Measurements from ENCODE around the gene TCOF1. TPM values are rescaled to one million over a fixed set of nuclear protein-coding genes. Genes with fewer than 3 reads are reported as not detected.

The TCOF1 gene
- total RNA-seq, 4 donors from 2014 or later, result 32.1 to 54.2 (median 33.1) TPM

DNA sequence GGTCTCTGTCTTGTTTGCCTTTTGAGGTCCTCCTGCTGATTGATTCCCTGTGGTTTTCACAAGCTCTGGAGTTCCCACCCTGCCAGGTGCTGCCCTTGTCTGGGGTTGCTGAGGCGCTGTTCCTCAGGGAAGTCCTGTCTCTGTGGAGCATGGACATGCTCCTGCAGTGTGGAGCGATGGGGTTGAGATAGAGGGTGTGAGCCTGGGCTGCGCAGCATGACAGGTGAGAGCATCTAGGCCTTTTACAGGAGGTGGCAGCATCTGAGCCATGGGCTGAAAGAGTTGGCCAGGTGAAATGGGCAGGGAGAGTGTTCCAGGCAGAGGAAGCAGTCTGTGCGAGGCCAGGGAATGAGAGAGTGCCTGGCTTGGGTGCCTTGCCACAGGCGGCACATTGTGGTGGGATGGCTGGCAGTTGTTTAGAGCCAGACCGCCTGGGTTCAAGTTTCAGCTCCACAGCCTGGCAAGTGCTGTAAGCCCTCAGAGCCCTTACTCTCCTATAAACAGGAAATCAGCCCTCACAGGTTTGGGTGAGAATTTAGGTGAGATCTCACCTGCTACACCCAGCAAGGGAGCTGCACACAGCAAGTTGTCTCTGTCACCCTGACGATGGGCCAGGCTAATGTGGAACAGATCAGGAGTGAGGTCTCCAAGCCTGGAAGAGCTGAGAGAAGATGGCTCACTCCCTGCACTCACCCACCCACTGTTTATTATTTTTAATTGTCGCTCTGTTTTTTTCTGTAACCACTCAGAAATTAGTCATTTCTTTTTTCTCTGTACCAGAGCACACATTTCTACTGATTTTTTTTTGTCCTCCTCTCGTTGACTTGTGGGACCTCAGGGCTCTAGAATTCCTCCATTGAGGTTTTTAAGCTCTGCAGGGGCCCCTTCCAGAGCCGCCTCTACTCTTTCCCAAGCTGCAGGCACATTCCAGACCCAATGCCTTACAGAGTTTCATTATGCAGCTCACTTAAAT lies 19.6 kb downstream of the TCOF1 start:
- H3K36me3 ChIP-seq, result peaks cover 100% of the 10 kb centered on the region
- H3K9me3 ChIP-seq, result no peaks in the 10 kb centered on the region

DNA sequence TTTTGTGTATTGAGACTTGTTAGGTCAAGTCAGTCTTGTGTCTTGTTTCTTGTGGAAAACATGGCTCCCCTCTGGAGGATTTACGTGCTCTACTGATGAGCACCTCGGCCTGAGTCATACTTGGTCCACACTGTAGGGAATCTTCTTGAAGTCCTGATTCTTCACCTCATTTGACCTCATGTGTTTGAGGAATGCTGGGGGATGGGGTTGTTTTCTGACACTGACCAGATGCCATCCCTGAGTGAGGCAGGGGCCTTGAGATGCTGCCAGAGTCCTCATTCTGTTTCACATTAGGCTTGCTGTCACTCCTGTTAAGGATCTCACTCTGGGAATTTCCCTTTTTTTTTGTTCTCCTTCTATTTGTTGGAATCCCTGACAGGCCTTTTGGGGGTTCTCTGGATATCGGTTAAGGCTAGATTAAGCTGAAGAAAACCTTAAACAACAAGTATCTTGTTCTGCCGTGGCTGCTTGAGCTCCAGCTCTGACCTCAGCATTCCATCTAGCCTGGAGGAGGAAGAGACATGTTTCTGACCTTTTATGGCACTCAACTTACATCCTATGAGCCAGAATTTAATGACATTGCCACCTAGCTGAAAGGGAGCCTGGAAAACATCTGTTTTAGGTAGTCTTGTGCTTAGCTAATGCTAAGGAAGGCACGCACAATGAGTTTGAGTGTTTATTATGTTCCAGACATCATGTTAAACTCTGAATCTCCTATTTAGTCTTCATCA lies 20.6 kb downstream of the TCOF1 start:
- WGBS, result 70% methylated on average over 5 of the region's 5 CpGs
- no peak overlapping the region for H3K27ac ChIP-seq

More for the DNA sequence above, 19.6 kb downstream of the TCOF1 start:
- H3K27ac ChIP-seq, result no peak overlapping the region
- WGBS, result 56% methylated on average over 9 of the region's 10 CpGs
- H3K27me3 ChIP-seq, result no peaks in the 10 kb centered on the region
- no peak overlapping the region for H3K4me3 ChIP-seq
- no peak for DNase-seq (ENCODE audit: low spot score in 2 of 2)
- TF ChIP-seq EP300 (IDR thresholded peaks at IDR 0.05) (no peak), POLR2AphosphoS5 (IDR thresholded peaks at IDR 0.05) (no peak), POLR2A (IDR thresholded peaks at IDR 0.05) (no peak)
- TF ChIP-seq, protein P1, sequence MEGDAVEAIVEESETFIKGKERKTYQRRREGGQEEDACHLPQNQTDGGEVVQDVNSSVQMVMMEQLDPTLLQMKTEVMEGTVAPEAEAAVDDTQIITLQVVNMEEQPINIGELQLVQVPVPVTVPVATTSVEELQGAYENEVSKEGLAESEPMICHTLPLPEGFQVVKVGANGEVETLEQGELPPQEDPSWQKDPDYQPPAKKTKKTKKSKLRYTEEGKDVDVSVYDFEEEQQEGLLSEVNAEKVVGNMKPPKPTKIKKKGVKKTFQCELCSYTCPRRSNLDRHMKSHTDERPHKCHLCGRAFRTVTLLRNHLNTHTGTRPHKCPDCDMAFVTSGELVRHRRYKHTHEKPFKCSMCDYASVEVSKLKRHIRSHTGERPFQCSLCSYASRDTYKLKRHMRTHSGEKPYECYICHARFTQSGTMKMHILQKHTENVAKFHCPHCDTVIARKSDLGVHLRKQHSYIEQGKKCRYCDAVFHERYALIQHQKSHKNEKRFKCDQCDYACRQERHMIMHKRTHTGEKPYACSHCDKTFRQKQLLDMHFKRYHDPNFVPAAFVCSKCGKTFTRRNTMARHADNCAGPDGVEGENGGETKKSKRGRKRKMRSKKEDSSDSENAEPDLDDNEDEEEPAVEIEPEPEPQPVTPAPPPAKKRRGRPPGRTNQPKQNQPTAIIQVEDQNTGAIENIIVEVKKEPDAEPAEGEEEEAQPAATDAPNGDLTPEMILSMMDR (IDR thresholded peaks at IDR 0.05), result no peak
- no peaks in the 10 kb centered on the region for H3K4me1 ChIP-seq

DNA sequence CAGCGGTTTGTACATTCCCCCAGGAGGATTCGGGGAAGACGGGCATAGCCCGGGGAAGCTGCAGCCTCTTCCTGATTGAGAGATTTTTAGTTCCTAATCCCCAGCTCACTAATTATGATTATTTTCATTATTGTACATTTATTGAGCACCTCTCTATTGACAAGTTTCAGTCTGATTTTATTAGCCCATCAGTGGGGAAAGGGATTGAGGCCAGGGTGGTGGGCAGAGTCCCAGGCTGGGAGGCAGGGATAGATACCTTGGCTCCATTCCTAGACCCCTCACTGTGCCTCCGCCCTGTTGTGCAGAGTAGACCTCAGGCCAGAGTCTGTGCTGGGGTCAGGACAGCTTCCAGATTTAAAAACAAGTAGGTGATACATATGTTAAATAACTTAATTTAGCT lies 27.2 kb downstream of the TCOF1 start:
- WGBS, result 82% methylated on average over 5 of the region's 5 CpGs
- no peaks in the 10 kb centered on the region for H3K4me1 ChIP-seq
- H3K36me3 ChIP-seq, result peaks cover 98% of the 10 kb centered on the region
- no peaks in the 10 kb centered on the region for H3K9me3 ChIP-seq
- H3K4me3 ChIP-seq, result no peak overlapping the region
- H3K27me3 ChIP-seq, result no peaks in the 10 kb centered on the region
- no peak for DNase-seq (ENCODE audit: low spot score in 2 of 2)
- no peak overlapping the region for H3K27ac ChIP-seq
- TF ChIP-seq, protein P1 (IDR thresholded peaks at IDR 0.05), result no peak
- TF ChIP-seq POLR2AphosphoS5 (IDR thresholded peaks at IDR 0.05) (no peak), POLR2A (IDR thresholded peaks at IDR 0.05) (no peak), EP300 (IDR thresholded peaks at IDR 0.05) (no peak)

More for the DNA sequence above, 20.6 kb downstream of the TCOF1 start:
- TF ChIP-seq POLR2A (IDR thresholded peaks at IDR 0.05), result no peak
- TF ChIP-seq, protein P1 (IDR thresholded peaks at IDR 0.05), result no peak
- no peak for TF ChIP-seq EP300 (IDR thresholded peaks at IDR 0.05)
- no peak for TF ChIP-seq POLR2AphosphoS5 (IDR thresholded peaks at IDR 0.05)
- H3K27me3 ChIP-seq, result no peaks in the 10 kb centered on the region
- no peaks in the 10 kb centered on the region for H3K4me1 ChIP-seq
- no peak overlapping the region for H3K4me3 ChIP-seq
- H3K36me3 ChIP-seq, result peaks cover 100% of the 10 kb centered on the region
- no peaks in the 10 kb centered on the region for H3K9me3 ChIP-seq
- DNase-seq (ENCODE audit: low spot score in 2 of 2), result no peak

DNA sequence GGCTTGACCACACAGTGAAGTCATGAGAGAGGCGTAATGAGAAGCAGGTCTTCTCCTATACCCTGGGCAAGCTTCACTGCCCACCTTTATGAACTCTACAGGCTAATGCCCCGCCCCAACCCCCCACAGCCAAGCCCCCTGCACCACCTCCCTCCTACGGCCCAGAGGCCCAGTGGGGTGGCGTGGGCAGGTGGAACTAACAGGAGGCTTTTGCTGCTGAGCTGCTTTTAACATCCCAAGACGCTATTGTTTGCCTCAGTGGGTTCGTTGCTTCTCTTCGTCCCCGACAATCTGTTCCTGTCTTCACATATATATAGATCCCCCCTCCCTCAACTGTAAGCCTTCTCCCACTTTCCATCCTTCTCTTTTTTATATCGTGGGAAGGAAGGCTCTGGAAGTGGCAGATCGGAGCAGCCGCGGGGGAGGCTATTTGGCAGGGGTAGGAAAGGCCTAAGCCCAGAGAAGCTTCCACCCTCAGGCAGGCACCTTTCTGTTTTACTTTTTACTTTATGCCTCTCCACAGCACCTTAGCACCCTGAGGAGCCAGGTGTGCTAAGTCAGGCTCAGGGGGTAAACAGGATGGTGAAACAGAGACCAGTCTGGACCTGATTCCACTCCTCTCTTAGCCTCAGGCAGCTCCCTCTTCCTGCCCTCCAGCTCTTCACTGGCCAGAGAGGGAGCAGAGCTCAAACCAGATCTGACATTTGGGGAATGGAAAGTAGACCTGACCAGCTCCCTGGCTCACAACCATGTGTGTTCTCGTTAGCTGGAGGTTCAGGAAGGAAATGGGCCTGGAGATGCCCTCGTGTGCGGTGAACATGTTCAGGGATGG lies 28.7 kb downstream of the TCOF1 start:
- TF ChIP-seq, protein P1 (IDR thresholded peaks at IDR 0.05), result no peak
- TF ChIP-seq POLR2A (IDR thresholded peaks at IDR 0.05), result no peak
- TF ChIP-seq POLR2AphosphoS5 (IDR thresholded peaks at IDR 0.05), result no peak
- no peak for TF ChIP-seq EP300 (IDR thresholded peaks at IDR 0.05)
- 79% methylated on average over 15 of the region's 15 CpGs for WGBS
- H3K27me3 ChIP-seq, result no peaks in the 10 kb centered on the region

More for the DNA sequence above, 28.7 kb downstream of the TCOF1 start:
- no peaks in the 10 kb centered on the region for H3K4me1 ChIP-seq
- no peak overlapping the region for H3K4me3 ChIP-seq
- peaks cover 98% of the 10 kb centered on the region for H3K36me3 ChIP-seq
- no peak overlapping the region for H3K27ac ChIP-seq
- no peaks in the 10 kb centered on the region for H3K9me3 ChIP-seq
- no peak for DNase-seq (ENCODE audit: low spot score in 2 of 2)
